Measurements from ENCODE around the gene DYNC1LI2. TPM values are rescaled to one million over a fixed set of nuclear protein-coding genes. Genes with fewer than 3 reads are reported as not detected.

The DYNC1LI2 gene
- total RNA-seq, 1 experiment from 2014 or later = 94.2 TPM

DNA sequence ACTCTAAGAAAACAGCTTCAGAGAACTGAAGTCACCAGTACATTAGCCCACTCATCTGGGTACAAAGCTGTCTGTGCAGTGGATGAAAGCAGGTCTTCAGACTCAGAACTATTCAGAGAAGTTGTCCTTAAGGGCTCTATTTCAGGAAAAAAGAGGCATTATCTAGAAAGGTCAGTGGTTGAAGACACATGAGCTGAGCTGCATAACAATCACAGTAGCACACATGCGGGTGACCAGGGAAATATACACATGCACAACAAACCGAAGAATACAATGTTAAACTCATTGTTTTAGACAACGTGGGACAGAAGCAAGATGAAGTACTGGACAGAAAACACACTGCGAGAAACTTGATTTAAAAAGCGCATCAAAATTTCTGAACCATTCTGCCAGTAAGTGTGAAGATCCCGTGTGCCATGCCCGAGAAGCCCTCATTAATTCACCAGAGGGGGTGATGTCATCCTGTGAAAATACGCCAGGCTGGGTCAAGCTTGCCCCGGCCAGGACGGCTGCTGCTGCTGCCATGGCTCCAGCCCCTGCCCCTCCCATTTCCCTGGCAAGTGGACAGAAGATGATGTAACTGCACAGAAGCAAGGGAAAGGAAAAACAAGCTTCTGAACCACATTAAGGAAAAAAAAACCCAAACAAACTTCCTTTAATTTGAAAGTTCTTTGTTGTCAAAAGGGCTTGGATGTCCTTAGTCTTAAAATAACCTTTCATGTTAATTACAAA lies 10.1 kb downstream of the DYNC1LI2 start:
- Histone ChIP-seq H2AFZ (ENCODE audit: low read length) (no peak overlapping the region), H2BK5ac (ENCODE audit: insufficient read length, low read length) (no peak overlapping the region), H3K79me2 (ENCODE audit: insufficient read depth, low read length) (peaks cover 11% of the 10 kb centered on the region; the same call in 1 of the 2 replicates), H4K91ac (ENCODE audit: insufficient read length, low read depth, low read length) (no peak overlapping the region), H2BK12ac (ENCODE audit: insufficient read length, low read depth, low read length) (no peak overlapping the region), H3K27ac (ENCODE audit: insufficient read length, low read depth, low read length) (no peak overlapping the region), H3K14ac (ENCODE audit: insufficient read depth, low read length) (no peak overlapping the region), H4K5ac (ENCODE audit: insufficient read length, low read depth, low read length) (no peak overlapping the region), H3K79me1 (ENCODE audit: insufficient read depth, low read depth, low read length, poor library complexity, severe bottlenecking) (peaks cover 14% of the 10 kb centered on the region), H3K4ac (ENCODE audit: low read depth, low read length) (no peak overlapping the region), H3K56ac (ENCODE audit: insufficient read length, low read depth, low read length) (no peak overlapping the region), H2BK120ac (ENCODE audit: low read depth, low read length, poor library complexity, severe bottlenecking) (no peak overlapping the region), H3K23ac (ENCODE audit: insufficient read length, low read depth, low read length) (no peak overlapping the region), H3K27me3 (ENCODE audit: insufficient read depth, low read length) (no peaks in the 10 kb centered on the region), H3K9ac (ENCODE audit: extremely low read depth, insufficient read length, low read length) (no peak overlapping the region), H3K23me2 (ENCODE audit: insufficient read length, low read depth, low read length, poor library complexity, severe bottlenecking) (no peaks in the 10 kb centered on the region), H2BK20ac (ENCODE audit: low read depth, low read length, poor library complexity, severe bottlenecking) (no peak overlapping the region), H3K9me3 (ENCODE audit: control insufficient read depth, low read depth, low read length) (no peaks in the 10 kb centered on the region), H4K20me1 (ENCODE audit: control insufficient read depth, insufficient read depth, insufficient read length) (no peaks in the 10 kb centered on the region), H3K4me1 (ENCODE audit: insufficient read depth, low read length) (no peaks in the 10 kb centered on the region), H3K18ac (ENCODE audit: insufficient read length, low read depth, low read length) (no peak overlapping the region), H2AK5ac (ENCODE audit: insufficient read length, low read length) (no peak overlapping the region), H3K4me2 (ENCODE audit: insufficient read depth, insufficient read length, low read length) (no peak overlapping the region), H4K8ac (replicated peaks; ENCODE audit: insufficient read length, low read depth, low read length) (no peak overlapping the region), H2BK15ac (ENCODE audit: low read depth, low read length) (no peak overlapping the region), H3T11ph (ENCODE audit: low read length) (no peak overlapping the region)
- H3K4me1 Mint-ChIP-seq = peaks cover 18 to 24% of the 10 kb centered on the region in 2 experiments
- H3K4me3 Mint-ChIP-seq = no peak overlapping the region
- H3K9me3 Mint-ChIP-seq = no peaks in the 10 kb centered on the region
- WGBS (ENCODE audit: extremely low coverage, insufficient read length, low lambda C conversion rate) = no CpG with 5 or more reads among the region's 10 CpGs
- peaks cover 27 to 73% (median 73%) of the 10 kb centered on the region in 3 experiments; a peak in 6 of 7 replicates for H3K36me3 Mint-ChIP-seq (ENCODE audit: insufficient read depth in 1 of 3, low read depth in 3 of 3)
- TF ChIP-seq, protein P1, sequence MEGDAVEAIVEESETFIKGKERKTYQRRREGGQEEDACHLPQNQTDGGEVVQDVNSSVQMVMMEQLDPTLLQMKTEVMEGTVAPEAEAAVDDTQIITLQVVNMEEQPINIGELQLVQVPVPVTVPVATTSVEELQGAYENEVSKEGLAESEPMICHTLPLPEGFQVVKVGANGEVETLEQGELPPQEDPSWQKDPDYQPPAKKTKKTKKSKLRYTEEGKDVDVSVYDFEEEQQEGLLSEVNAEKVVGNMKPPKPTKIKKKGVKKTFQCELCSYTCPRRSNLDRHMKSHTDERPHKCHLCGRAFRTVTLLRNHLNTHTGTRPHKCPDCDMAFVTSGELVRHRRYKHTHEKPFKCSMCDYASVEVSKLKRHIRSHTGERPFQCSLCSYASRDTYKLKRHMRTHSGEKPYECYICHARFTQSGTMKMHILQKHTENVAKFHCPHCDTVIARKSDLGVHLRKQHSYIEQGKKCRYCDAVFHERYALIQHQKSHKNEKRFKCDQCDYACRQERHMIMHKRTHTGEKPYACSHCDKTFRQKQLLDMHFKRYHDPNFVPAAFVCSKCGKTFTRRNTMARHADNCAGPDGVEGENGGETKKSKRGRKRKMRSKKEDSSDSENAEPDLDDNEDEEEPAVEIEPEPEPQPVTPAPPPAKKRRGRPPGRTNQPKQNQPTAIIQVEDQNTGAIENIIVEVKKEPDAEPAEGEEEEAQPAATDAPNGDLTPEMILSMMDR (conservative IDR thresholded peaks at IDR 0.05) = no peak
- H3K27ac Mint-ChIP-seq = peak overlapping the region in 1 of 3 experiments; percentile 65; a peak in 2 of 7 replicates
- no peaks in the 10 kb centered on the region for H3K27me3 Mint-ChIP-seq (ENCODE audit: low read depth)
- DNase-seq = no peak
